IPS-20b (cell line): ENCODE measurements around the gene CT83.

ENCODE experiments used
- H3K27ac ChIP-seq: one replicate; pipeline ENCODE4 v1.5.1; 2013; ENCODE audit warnings: low read length
- H3K27me3 ChIP-seq: 2 replicates; pipeline ENCODE4 v1.6.1; 2013; ENCODE audit warnings: mild to moderate bottlenecking, low read length, inconsistent platforms; ENCODE audit not compliant: insufficient read depth
- H3K36me3 ChIP-seq: 2 replicates; pipeline ENCODE4 v1.6.1; 2013; ENCODE audit warnings: low read depth, mild to moderate bottlenecking, inconsistent platforms, low read length, moderate library complexity; ENCODE audit not compliant: insufficient read depth
- H3K4me1 ChIP-seq: 2 replicates; pipeline ENCODE4 v1.6.1; 2013; ENCODE audit warnings: mild to moderate bottlenecking, control low read depth, inconsistent platforms, low read length, moderate library complexity; ENCODE audit not compliant: insufficient read depth
- H3K4me3 ChIP-seq: 2 replicates; pipeline ENCODE4 v1.5.1; 2013; ENCODE audit warnings: mild to moderate bottlenecking, low read length, inconsistent platforms
- H3K9ac ChIP-seq: 2 replicates; pipeline ENCODE4 v1.6.1; 2013; ENCODE audit warnings: low read depth, mild to moderate bottlenecking, inconsistent platforms, low read length, moderate library complexity
- H3K9me3 ChIP-seq: 2 replicates; pipeline ENCODE4 v1.6.1; 2013; ENCODE audit warnings: mild to moderate bottlenecking, low read depth, low read length, inconsistent platforms; ENCODE audit not compliant: insufficient read depth

CT83 gene

GRCh38 chrX:116462822-116463221 is at the start of gene CT83:
Gene CT83 (minus strand): TSS chrX:116462976. CDS start chrX:116462856, 120 bp downstream.
- no peaks in the 10 kb centered on the region for H3K27me3 ChIP-seq

GRCh38 chrX:116499780-116500179 is 37.0 kb upstream of the CT83 start:
- Histone ChIP-seq H3K4me3 (no peak overlapping the region), H3K36me3 (no peaks in the 10 kb centered on the region), H3K9me3 (no peaks in the 10 kb centered on the region), H3K4me1 (no peaks in the 10 kb centered on the region), H3K9ac (no peak overlapping the region), H3K27me3 (no peaks in the 10 kb centered on the region), H3K27ac (no peak overlapping the region)

More at GRCh38 chrX:116462822-116463221, at the start of gene CT83:
- no peak within 1 kb of the TSS for H3K4me3 ChIP-seq
- no peak within 1 kb of the TSS for H3K9ac ChIP-seq
- no peaks in the 10 kb centered on the region for H3K36me3 ChIP-seq
- no peaks in the 10 kb centered on the region for H3K9me3 ChIP-seq
- H3K27ac ChIP-seq: no peak within 1 kb of the TSS
- no peaks in the 10 kb centered on the region for H3K4me1 ChIP-seq

- Histone ChIP-seq H3K36me3 (no peaks in the 10 kb centered on the region), H3K27ac (no peak overlapping the region), H3K27me3 (no peaks in the 10 kb centered on the region), H3K9me3 (no peaks in the 10 kb centered on the region), H3K4me3 (no peak overlapping the region), H3K9ac (no peak overlapping the region), H3K4me1 (no peaks in the 10 kb centered on the region)
Observed at GRCh38 chrX:116493271-116493670, 30.5 kb upstream of the CT83 start.

GRCh38 chrX:116490104-116490503 is 27.3 kb upstream of the CT83 start:
- Histone ChIP-seq H3K27ac (no peak overlapping the region), H3K36me3 (no peaks in the 10 kb centered on the region), H3K9me3 (no peaks in the 10 kb centered on the region), H3K4me1 (no peaks in the 10 kb centered on the region), H3K27me3 (no peaks in the 10 kb centered on the region), H3K4me3 (no peak overlapping the region), H3K9ac (no peak overlapping the region)

- no peaks in the 10 kb centered on the region for H3K4me1 ChIP-seq
- no peak overlapping the region for H3K27ac ChIP-seq
- H3K4me3 ChIP-seq: no peak overlapping the region
- no peaks in the 10 kb centered on the region for H3K9me3 ChIP-seq
- no peaks in the 10 kb centered on the region for H3K36me3 ChIP-seq
- no peak overlapping the region for H3K9ac ChIP-seq
- H3K27me3 ChIP-seq: no peaks in the 10 kb centered on the region
Observed at GRCh38 chrX:116480059-116480458, 17.3 kb upstream of the CT83 start.

- Histone ChIP-seq H3K27ac (no peak overlapping the region), H3K4me1 (no peaks in the 10 kb centered on the region), H3K9me3 (no peaks in the 10 kb centered on the region), H3K27me3 (no peaks in the 10 kb centered on the region), H3K4me3 (no peak overlapping the region), H3K9ac (no peak overlapping the region), H3K36me3 (no peaks in the 10 kb centered on the region)
Observed at GRCh38 chrX:116449156-116449555, 13.6 kb downstream of the CT83 start.

GRCh38 chrX:116436358-116436816 is 26.4 kb downstream of the CT83 start, which contains the start of gene SLC6A14:
Gene SLC6A14 (plus strand): TSS chrX:116436606. CDS start chrX:116436710, 104 bp downstream.
- H3K27ac ChIP-seq: no peak within 1 kb of the TSS
- no peak within 1 kb of the TSS for H3K9ac ChIP-seq
- no peaks in the 10 kb centered on the region for H3K9me3 ChIP-seq
- no peak within 1 kb of the TSS for H3K4me3 ChIP-seq
- H3K27me3 ChIP-seq: no peaks in the 10 kb centered on the region
- H3K36me3 ChIP-seq: no peaks in the 10 kb centered on the region
- H3K4me1 ChIP-seq: no peaks in the 10 kb centered on the region

- Histone ChIP-seq H3K4me3 (no peak overlapping the region), H3K27ac (no peak overlapping the region), H3K9ac (no peak overlapping the region), H3K4me1 (no peaks in the 10 kb centered on the region), H3K27me3 (no peaks in the 10 kb centered on the region), H3K9me3 (no peaks in the 10 kb centered on the region), H3K36me3 (no peaks in the 10 kb centered on the region)
Observed at GRCh38 chrX:116435597-116435996, 27.2 kb downstream of the CT83 start.

- H3K27ac ChIP-seq: no peak overlapping the region
- H3K27me3 ChIP-seq: no peaks in the 10 kb centered on the region
- no peaks in the 10 kb centered on the region for H3K36me3 ChIP-seq
- no peaks in the 10 kb centered on the region for H3K4me1 ChIP-seq
- H3K9me3 ChIP-seq: no peaks in the 10 kb centered on the region
- no peak overlapping the region for H3K4me3 ChIP-seq
- H3K9ac ChIP-seq: no peak overlapping the region
Observed at GRCh38 chrX:116427978-116428377, 34.8 kb downstream of the CT83 start.

- Histone ChIP-seq H3K9me3 (no peaks in the 10 kb centered on the region), H3K36me3 (no peaks in the 10 kb centered on the region), H3K9ac (no peak overlapping the region), H3K4me1 (no peaks in the 10 kb centered on the region), H3K27ac (no peak overlapping the region), H3K27me3 (no peaks in the 10 kb centered on the region), H3K4me3 (no peak overlapping the region)
Observed at GRCh38 chrX:116417968-116418367, 44.8 kb downstream of the CT83 start.

- H3K27ac ChIP-seq: no peak overlapping the region
- no peaks in the 10 kb centered on the region for H3K9me3 ChIP-seq
- H3K27me3 ChIP-seq: no peaks in the 10 kb centered on the region
- no peak overlapping the region for H3K9ac ChIP-seq
- no peaks in the 10 kb centered on the region for H3K4me1 ChIP-seq
- H3K36me3 ChIP-seq: no peaks in the 10 kb centered on the region
- H3K4me3 ChIP-seq: no peak overlapping the region
Observed at GRCh38 chrX:116417214-116417613, 45.6 kb downstream of the CT83 start.

GRCh38 chrX:116413273-116413672 is 49.5 kb downstream of the CT83 start:
- H3K4me3 ChIP-seq: no peak overlapping the region
- no peaks in the 10 kb centered on the region for H3K36me3 ChIP-seq
- H3K9ac ChIP-seq: no peak overlapping the region
- H3K27me3 ChIP-seq: no peaks in the 10 kb centered on the region
- H3K27ac ChIP-seq: no peak overlapping the region
- peaks cover 9% of the 10 kb centered on the region; the same call in 1 of the 2 replicates for H3K9me3 ChIP-seq
- H3K4me1 ChIP-seq: no peaks in the 10 kb centered on the region
